Esophagus mucosa (tissue), 1 donor: Measurements from ENCODE around the gene SHQ1. TPM values are rescaled to one million over a fixed set of nuclear protein-coding genes. Genes with fewer than 3 reads are reported as not detected.
"Not testable (repeated sequence)": the region's sequence is repeated elsewhere in the genome, so short reads cannot be mapped to it uniquely, and the experiment has no call there.

ENCODE experiments used
- ATAC-seq: fragments of 200-7000 bp; cut with Tn5 transposase; one replicate; pipeline ENCODE4 v1.9.1; 2020
- total RNA-seq: library from RNA; stranded (reverse); gene quantifications from one replicate; pipeline ENCODE4 v1.2.4, GENCODE V29; 2023
- donor health status: DM: yes; HTN: yes; CAD: no.

SHQ1 gene
- total RNA-seq, 1 donor from 2014 or later, result 16.7 TPM

DNA sequence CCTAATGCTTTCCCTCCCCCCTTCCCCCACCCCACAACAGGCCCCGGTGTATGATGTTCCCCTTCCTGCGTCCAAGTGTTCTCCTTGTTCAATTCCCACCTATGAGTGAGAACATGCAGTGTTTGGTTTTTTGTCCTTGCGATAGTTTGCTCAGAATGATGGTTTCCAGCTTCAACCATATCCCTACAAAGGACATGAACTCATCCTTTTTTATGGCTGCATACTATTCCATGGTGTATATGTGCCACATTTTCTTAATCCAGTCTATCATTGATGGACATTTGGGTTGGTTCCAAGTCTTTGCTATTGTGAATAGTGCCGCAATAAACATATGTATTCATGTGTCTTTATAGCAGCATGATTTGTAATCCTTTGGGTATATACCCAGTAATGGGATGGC is 137.8 kb downstream of the SHQ1 start:
- ATAC-seq, result not testable (repeated sequence)

GRCh38 chr3:72708441-72708840 is 139.8 kb downstream of the SHQ1 start:
- ATAC-seq, result no peak

- ATAC-seq, result no peak
These were observed 145.2 kb downstream of the SHQ1 start for GRCh38 chr3:72702997-72703396.

- no peak for ATAC-seq
These were observed 145.9 kb downstream of the SHQ1 start for GRCh38 chr3:72702390-72702789.

GRCh38 chr3:72700106-72700505 is 148.1 kb downstream of the SHQ1 start:
- ATAC-seq, result no peak

DNA sequence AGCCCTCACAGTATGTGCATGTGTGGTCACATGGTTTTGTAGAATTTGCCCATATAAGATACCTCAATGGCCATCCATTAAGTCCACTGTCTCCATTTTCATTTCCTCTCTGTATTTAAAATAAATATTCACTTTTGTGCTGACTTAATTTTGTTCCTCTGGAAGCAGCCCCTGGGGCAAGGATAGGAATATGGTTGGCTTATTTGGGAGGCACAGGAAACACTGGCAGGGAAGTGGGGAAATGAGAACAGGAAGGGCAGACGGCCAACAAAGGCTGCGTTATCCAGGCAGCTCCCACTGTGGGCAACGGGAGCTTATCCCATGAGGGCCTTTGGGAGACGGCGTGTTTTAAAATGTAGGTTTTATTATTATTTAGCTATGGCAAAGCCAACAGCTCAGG is 148.6 kb downstream of the SHQ1 start:
- no peak for ATAC-seq

Other genes with a start within 250 kb of the SHQ1 start
- gene GXYLT2, start 39.6 kb upstream of the SHQ1 start, total RNA-seq, result 2.2 TPM
- gene PPP4R2, start 148.4 kb upstream of the SHQ1 start, total RNA-seq, result 44.5 TPM
- 2.1 TPM for gene EBLN2, start 213.2 kb upstream of the SHQ1 start, total RNA-seq